Breast epithelium (tissue), 3 donors: ENCODE data around the gene TM9SF4.

Experiments used
- CTCF ChIP-seq, 3 donors: fragments of 450-650 bp; IDR thresholded peaks; one replicate each; pipeline ENCODE4 v1.5.1; 2016 to 2017; ENCODE audit warnings: antibody characterized with exemption in 3 of 3, mild to moderate bottlenecking in 3 of 3, moderate library complexity in 3 of 3
- POLR2A ChIP-seq: fragments of 450-650 bp; IDR thresholded peaks from one replicate; pipeline ENCODE4 v1.6.1; 2016; ENCODE audit warnings: antibody characterized with exemption, mild to moderate bottlenecking, moderate library complexity

GRCh38 chr20:32069711-32070110 lies 39.8 kb upstream of the TM9SF4 start:
- TF ChIP-seq CTCF (IDR thresholded peaks at IDR 0.05): no peak
- no peak for TF ChIP-seq POLR2A
